ENCODE data around the gene TRAPPC5. TPM values are rescaled to one million over a fixed set of nuclear protein-coding genes. Genes with fewer than 3 reads are reported as not detected.
A peak's percentile ranks its signal among the peaks of the same experiment; 100 is the strongest.

The TRAPPC5 gene
- total RNA-seq, 2 experiments from 2014 or later, result 41.3 to 43.4 TPM

DNA sequence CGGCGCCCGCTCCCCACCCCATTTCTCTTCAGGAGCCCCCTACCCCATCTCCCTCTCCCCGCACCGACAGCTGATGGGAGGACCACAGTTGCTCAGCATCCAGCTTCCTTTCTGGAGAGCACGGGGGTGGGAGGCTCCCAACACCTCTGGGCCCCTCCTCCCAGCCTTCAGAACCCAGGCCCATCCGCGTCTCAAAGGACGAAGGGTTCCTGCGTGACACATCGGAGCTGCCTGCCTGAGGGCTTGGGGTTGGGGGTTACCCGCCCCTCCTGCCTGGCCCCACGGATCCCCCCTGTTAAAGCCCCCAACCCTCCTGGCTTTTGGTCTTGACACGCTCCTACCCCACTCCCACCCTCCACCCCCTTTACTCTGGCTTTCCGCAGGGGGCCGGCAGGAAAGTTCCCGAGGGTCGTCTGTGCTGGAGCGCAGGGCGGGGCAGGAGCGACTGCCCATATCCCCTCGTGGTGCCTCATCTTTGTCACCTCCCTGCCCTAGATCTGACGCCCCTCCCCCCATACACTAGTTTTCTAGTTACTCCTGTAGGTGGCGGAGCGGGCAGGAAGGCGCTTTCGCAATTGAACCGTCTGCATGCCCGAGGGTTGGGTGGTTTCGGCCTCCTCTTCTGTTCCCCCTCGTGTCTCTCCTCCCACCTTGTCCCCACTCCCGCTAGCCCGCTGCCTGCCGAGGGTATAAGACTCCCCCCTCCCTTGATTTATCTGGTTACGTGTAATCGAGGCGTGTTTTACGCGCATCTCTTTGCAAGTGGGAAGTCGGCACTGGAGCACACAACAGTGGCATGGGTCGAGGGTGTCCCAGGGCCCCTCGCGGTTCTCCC lies 924 bp downstream of the TRAPPC5 start:
- Mint-ChIP-seq H3K4me1 (ENCODE audit: low read depth) (peaks cover 36% of the 10 kb centered on the region), H3K36me3 (ENCODE audit: low read depth) (peaks cover 21% of the 10 kb centered on the region)

DNA sequence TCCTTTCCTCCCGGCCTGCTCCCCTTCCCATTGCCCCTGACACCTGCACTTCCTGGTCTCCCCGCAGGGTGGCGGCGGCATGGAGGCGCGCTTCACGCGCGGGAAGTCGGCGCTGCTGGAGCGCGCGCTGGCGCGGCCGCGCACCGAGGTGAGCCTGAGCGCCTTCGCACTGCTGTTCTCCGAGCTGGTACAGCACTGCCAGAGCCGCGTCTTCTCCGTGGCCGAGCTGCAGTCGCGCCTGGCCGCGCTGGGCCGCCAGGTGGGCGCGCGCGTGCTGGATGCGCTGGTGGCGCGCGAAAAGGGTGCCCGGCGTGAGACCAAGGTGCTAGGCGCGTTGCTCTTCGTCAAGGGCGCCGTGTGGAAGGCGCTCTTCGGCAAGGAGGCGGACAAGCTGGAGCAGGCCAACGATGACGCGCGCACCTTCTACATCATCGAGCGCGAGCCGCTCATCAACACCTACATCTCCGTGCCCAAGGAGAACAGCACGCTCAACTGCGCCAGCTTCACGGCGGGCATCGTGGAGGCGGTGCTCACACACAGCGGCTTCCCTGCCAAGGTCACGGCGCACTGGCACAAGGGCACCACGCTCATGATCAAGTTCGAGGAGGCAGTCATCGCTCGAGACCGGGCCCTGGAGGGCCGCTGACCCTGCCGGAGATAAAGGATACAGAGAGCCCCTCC lies 1.7 kb downstream of the TRAPPC5 start:
- H3K4me1 ChIP-seq (ENCODE audit: insufficient read depth, low read length), result peaks cover 42% of the 10 kb centered on the region
- Mint-ChIP-seq H3K4me3 (peak overlapping the region; percentile 97), H3K4me1 (ENCODE audit: low read depth) (peaks cover 28% of the 10 kb centered on the region), H3K27ac (peak overlapping the region; percentile 90), H3K36me3 (ENCODE audit: low read depth) (peaks cover 21% of the 10 kb centered on the region), H3K9me3 (no peaks in the 10 kb centered on the region), H3K27me3 (peaks cover 18% of the 10 kb centered on the region)
- intact Hi-C loops (cut with DNase I, micrococcal nuclease), result loop anchor here in 1 of 2 experiments (5.0 to 10.0 kb wide), 2 partner anchors 328 to 580 kb away; no protein-coding TSS in a partner anchor
- CTCF ChIA-PET, result interaction anchor here (2.2 to 3.1 kb wide), 2 partner anchors 113 to 118 kb away, joined by 30 to 39 read pairs; no protein-coding TSS in a partner anchor
- DNase-seq (peak in 2 of 14 experiments; percentile 26 to 43), ATAC-seq (ENCODE audit: poor library complexity) (no peak)
- H3K27ac ChIP-seq (ENCODE audit: low read depth in 1 of 2, low read length in 2 of 2), result peak overlapping the region in 1 of 2 donors; percentile 83
- TF ChIP-seq, protein P1, sequence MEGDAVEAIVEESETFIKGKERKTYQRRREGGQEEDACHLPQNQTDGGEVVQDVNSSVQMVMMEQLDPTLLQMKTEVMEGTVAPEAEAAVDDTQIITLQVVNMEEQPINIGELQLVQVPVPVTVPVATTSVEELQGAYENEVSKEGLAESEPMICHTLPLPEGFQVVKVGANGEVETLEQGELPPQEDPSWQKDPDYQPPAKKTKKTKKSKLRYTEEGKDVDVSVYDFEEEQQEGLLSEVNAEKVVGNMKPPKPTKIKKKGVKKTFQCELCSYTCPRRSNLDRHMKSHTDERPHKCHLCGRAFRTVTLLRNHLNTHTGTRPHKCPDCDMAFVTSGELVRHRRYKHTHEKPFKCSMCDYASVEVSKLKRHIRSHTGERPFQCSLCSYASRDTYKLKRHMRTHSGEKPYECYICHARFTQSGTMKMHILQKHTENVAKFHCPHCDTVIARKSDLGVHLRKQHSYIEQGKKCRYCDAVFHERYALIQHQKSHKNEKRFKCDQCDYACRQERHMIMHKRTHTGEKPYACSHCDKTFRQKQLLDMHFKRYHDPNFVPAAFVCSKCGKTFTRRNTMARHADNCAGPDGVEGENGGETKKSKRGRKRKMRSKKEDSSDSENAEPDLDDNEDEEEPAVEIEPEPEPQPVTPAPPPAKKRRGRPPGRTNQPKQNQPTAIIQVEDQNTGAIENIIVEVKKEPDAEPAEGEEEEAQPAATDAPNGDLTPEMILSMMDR (IDR thresholded peaks at IDR 0.05), result no peak
- POLR2A ChIA-PET, result no interaction called here
- peaks cover 0 to 6% of the 10 kb centered on the region in 2 experiments for H3K27me3 ChIP-seq (ENCODE audit: control insufficient read depth in 1 of 2, insufficient read depth in 2 of 2, low read length in 2 of 2)
- H3K36me3 ChIP-seq (ENCODE audit: insufficient read depth, low read length), result peaks cover 16% of the 10 kb centered on the region
- H3K9me3 ChIP-seq (ENCODE audit: control insufficient read depth in 1 of 2, insufficient read depth in 1 of 2, low read length in 2 of 2), result no peaks in the 10 kb centered on the region
- peak overlapping the region; percentile 100 for H3K4me3 ChIP-seq (ENCODE audit: low read length)

More for the DNA sequence above, 924 bp downstream of the TRAPPC5 start:
- H3K9me3 ChIP-seq (ENCODE audit: control insufficient read depth in 1 of 2, insufficient read depth in 1 of 2, low read length in 2 of 2), result no peaks in the 10 kb centered on the region
- ChIA-PET POLR2A (interaction anchor here (0.6 to 2.2 kb wide), 17 partner anchors 12 to 1522 kb away, joined by 3 to 29 read pairs (median 4); partner anchors contain the start of genes ARHGEF18, NDUFA7, PET100 and RETN), CTCF (interaction anchor here (0.6 to 3.1 kb wide), 33 partner anchors 8 to 659 kb away, joined by 3 to 39 read pairs (median 5); partner anchors contain the start of genes MAP2K7, PET100, RETN and STXBP2)
- peaks cover 25% of the 10 kb centered on the region for H3K27me3 Mint-ChIP-seq
- H3K9me3 Mint-ChIP-seq, result no peaks in the 10 kb centered on the region
- intact Hi-C loops (cut with DNase I, micrococcal nuclease), result loop anchor here (1.0 to 10.0 kb wide), 5 partner anchors 29 to 579 kb away; partner anchors contain the start of genes PET100 (in 1 of the 2) and XAB2 (in 1 of the 2)
- peak overlapping the region; percentile 90 for H3K27ac Mint-ChIP-seq
- ATAC-seq (ENCODE audit: poor library complexity) (peak; percentile 60), DNase-seq (peak; percentile 67 to 93 (median 80))
- peak overlapping the region; percentile 72 to 83 for H3K27ac ChIP-seq (ENCODE audit: low read depth in 1 of 2, low read length in 2 of 2)
- peaks cover 4 to 11% of the 10 kb centered on the region in 2 experiments for H3K27me3 ChIP-seq (ENCODE audit: control insufficient read depth in 1 of 2, insufficient read depth in 2 of 2, low read length in 2 of 2)
- peaks cover 50% of the 10 kb centered on the region for H3K4me1 ChIP-seq (ENCODE audit: insufficient read depth, low read length)
- H3K4me3 Mint-ChIP-seq, result peak overlapping the region; percentile 97
- peaks cover 16% of the 10 kb centered on the region for H3K36me3 ChIP-seq (ENCODE audit: insufficient read depth, low read length)
- peak overlapping the region; percentile 100 for H3K4me3 ChIP-seq (ENCODE audit: low read length)
- TF ChIP-seq, protein P1 (IDR thresholded peaks at IDR 0.05), result peak; percentile 49
